ENCODE measurements around the gene TIPRL.

Gene TIPRL

GRCh38 chr1:168213349-168213748, 34.6 kb downstream of the TIPRL start:
- no peak for DNase-seq (ENCODE audit: low read depth, low spot score)

GRCh38 chr1:168216171-168216570, 37.4 kb downstream of the TIPRL start:
- DNase-seq (ENCODE audit: low read depth, low spot score): no peak

GRCh38 chr1:168217664-168218063, 38.9 kb downstream of the TIPRL start:
- DNase-seq (ENCODE audit: low read depth, low spot score): no peak

- no peak for DNase-seq (ENCODE audit: low read depth, low spot score)
Observed at GRCh38 chr1:168218658-168219057, 39.9 kb downstream of the TIPRL start.

- no peak for DNase-seq (ENCODE audit: low read depth, low spot score)
Observed at GRCh38 chr1:168220470-168220871, 41.7 kb downstream of the TIPRL start.

DNA sequence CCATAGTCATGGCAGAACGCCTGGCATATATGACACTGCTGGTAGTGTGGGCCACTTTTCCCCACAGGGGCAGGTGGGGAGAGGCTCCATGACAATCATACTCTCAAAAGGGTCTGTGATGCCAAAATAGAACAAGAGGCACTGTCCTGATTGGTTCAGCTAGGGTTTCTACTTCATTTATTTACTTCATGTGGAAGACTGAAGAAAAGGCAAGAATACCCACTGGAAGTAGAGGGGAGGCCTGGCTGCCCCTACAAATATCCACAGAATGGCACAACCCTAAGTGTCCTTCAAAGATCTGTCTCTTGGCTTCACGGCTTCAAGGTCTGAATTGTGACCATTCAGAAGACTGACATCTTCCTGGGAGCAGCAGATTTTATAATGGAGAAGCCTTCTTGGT, 42.5 kb downstream of the TIPRL start:
- no peak for DNase-seq (ENCODE audit: low read depth, low spot score)

DNA sequence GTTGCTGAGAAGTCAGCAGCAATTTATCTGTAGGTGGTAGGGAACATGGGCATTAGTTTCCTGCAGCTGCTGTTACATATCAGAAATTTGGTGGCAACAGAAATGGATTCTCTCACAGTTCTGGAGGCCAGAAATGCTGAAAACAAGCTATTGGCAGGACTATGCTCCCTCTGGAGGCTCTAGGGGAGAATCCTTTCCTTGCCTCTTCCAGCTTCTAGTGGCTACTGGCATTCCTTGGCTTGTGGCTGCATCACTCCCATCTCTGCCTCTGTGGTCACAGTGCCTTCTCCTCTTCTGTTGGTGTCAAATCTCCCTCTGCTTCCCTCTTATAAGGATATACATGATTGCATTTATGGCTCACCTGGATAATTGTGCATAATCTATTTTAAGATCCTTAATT, 44.5 kb downstream of the TIPRL start:
- no peak for DNase-seq (ENCODE audit: low read depth, low spot score)

DNA sequence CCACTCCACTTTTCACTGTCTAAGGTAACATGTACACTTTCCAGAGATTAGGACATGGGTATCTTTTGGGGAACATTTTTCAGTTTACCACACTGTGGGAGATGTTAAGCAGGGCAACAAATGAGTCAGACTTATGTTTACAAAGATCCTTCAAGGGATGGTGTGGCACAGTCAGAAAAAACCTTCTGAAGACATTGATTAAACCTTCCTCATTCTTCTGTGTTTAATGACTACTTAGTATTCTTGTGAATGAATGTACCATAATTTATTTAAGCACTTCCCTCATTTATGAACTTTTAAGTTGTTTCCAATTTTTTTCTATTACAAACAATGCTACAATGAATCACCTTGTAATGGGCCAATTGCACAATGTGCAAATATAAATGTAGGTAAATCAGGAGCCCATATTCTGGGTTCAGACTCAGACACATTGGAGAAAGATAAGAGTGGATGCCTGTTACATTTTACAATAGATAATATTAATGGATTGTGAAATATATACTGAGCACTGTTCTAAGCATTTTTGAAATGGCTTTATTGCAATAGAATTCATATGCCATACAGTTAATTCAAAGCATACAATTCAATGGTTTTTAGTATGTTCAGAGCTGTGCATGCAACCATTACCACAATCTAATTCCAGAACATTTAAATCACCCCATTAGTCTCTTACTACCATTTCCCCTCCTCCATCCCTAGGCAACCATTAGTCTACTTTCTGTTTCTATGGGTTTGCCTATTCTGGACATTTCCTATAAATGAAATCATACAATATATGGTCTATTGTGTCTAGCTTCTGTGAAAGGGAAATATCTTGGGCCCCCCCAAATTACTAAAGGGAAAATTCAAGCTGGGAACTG, 45.1 kb downstream of the TIPRL start:
- DNase-seq (ENCODE audit: low read depth, low spot score): no peak

- no peak for DNase-seq (ENCODE audit: low read depth, low spot score)
Observed at GRCh38 chr1:168224991-168225390, 46.2 kb downstream of the TIPRL start.

GRCh38 chr1:168225476-168226190, 46.9 kb downstream of the TIPRL start, which contains the start of gene SFT2D2:
Gene SFT2D2, plus strand, starts transcription at chr1:168226004. Its CDS starts 76 bp downstream, at chr1:168226080.
- DNase-seq (ENCODE audit: low read depth, low spot score): peak; percentile 51

- DNase-seq (ENCODE audit: low read depth, low spot score): no peak
Observed at GRCh38 chr1:168227620-168228019, 48.9 kb downstream of the TIPRL start.

DNA sequence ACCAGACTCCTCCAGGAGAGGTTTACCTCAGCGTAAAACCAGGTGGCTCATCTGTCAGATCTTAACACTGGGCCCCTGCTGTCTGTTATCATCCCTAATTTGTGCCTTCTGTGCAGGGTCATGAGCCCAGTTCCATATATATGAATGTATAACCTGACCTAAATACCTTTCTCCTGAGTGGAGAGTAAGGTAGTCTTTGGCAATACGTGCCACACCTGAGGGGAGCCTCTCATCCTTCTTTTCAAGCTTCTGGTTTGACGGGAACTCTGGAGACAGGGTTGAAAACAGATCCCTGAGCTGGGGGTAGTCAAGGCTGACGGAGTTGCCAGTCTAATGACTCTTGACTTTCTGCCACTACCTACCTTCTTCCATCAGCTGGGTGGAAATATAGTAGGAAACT, 51.1 kb downstream of the TIPRL start:
- no peak for DNase-seq (ENCODE audit: low read depth, low spot score)

DNA sequence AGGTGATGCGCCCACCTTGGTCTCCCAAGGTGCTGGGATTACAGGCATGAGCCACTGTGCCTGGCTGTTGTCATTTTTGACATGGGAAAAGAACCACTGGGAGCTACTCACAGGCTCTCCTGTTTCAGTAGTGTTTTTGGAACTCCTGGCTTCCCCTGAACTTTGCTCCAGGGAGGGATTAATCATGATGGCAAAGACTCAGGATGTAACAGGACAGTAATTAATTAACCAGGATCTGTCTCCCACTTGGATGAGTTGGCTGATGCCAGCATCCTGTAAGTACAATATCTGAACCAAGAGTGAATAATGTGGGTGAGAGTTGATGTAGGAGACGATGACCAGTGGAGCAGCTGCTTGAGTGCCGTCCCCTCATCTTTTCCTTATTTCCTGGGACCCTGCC, 51.9 kb downstream of the TIPRL start:
- no peak for DNase-seq (ENCODE audit: low read depth, low spot score)

DNA sequence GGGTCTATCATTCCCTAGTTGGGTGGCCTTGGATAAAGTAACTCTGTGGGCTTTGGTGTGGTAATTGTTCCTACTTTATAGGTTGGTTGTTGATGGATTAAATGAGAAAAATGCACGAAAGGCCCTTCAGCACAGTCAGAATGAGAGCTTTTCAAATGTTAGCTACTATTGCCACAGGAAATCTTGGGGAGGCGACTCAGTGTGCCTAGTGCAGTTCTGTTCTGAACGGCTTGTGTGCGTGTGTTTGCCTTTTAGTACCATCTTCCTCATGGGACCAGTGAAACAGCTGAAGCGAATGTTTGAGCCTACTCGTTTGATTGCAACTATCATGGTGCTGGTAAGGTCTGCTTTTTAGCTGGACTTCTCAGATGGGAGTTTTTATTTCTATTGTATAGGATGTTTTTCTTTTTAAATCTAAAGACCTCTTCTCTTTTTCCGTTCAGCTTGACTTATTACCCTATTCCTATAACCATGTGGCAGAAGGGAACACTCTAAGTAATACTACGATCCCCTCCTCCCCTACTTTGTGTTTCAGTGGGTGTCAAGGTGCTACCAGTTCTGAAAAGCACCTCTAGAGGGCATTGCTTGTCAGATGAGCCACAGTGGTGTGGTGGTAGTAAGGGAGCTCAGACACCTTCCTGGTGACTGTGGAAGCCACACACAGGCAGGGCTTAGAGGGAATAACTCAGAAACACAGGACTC, 56.2 kb downstream of the TIPRL start:
- DNase-seq (ENCODE audit: low read depth, low spot score): no peak

DNA sequence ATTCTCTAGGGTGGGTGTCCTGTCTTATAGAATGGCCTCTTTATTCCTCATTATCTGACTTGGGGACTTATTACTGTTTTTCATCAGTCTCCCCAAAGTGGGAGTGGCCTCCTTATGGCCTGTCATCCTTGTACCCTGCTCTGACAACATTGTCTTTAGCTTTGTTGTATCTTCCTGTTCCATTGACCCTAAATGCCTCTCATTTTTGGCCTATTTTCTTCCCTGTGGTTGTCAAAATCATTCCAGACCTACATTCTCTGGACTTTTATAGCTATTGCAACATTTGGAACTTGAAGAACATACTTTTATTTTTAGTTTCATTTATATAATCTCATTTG, 56.8 kb downstream of the TIPRL start:
- no peak for DNase-seq (ENCODE audit: low read depth, low spot score)

GRCh38 chr1:168235937-168236336, 57.2 kb downstream of the TIPRL start:
- no peak for DNase-seq (ENCODE audit: low read depth, low spot score)

DNA sequence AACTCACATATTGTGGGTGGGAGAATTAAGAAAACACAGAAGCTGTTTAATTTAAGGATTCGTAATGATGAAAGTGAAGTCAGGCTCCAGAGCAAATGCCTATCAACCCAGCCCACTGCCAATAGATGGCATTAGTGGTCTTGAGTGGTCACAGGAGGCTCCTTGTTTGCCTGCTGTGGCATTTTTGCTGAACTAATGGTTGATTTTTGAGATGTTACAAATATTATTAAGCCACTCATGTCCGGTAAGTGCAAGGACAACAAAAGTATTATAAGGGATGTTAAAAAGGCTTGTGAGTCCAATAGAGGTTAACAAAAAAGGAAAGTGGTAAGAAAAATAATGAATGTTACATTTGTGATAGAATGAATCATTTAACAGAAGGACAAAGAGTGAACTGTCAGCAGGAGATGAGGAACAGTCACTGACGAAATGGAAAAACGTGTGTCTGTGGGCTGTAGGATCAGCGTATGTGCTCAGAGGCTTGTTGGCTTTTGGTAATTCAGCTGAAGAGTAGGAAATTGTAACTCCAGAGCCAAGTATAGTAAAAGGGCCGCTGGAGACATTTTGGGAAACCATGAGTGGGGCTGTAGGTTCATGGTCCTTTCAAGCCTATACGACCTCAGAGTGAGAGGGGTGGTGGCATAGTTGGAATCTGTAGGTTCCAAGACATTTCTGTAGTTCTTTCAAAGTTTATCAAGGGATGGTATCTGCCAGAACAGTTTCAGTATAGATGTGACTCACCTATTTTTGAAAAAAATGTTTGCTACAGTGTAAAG, 58.3 kb downstream of the TIPRL start:
- no peak for DNase-seq (ENCODE audit: low read depth, low spot score)

GRCh38 chr1:168243198-168243597, 64.4 kb downstream of the TIPRL start:
- DNase-seq (ENCODE audit: low read depth, low spot score): no peak

GRCh38 chr1:168243636-168244212, 65.0 kb downstream of the TIPRL start:
- no peak for DNase-seq (ENCODE audit: low read depth, low spot score)

DNA sequence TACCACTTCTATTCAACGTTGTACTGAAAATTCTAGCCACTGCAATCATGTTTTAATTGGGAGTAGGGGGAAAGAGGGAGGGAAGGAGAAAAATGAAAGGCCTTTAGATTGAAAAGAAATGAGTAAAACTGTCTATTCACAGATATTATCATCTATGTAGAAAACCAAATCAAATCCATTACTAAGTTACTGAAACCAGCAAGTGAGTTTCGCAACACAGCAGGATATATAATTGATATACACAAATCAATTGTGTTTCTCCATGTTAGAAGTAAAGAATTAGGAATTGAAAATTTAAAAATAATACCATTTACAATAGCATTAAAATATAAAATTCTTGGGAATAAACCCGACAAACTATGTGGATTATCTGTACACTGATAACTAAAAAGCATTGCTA, 66.3 kb downstream of the TIPRL start:
- DNase-seq (ENCODE audit: low read depth, low spot score): no peak

DNA sequence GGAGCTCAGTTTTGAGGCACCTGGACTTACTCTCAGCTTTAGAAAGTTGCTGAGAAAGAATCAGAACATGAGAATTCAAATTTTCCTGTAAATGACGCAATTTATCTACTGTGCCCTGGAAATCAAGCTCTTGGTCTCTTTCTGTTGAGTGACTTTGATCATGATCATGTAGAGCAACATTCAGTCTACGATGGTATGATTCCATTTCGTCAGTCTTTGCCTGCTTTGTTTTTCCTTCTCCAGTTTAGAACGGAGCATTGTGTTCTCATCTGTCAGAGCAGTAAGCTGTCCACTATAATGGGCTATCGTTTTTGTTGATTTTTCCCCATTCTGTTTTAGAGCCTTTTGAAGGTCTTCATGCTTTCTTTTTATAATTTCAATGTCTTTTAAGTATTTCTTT, 67.7 kb downstream of the TIPRL start:
- DNase-seq (ENCODE audit: low read depth, low spot score): no peak
